GM12878 (cell line): Measurements from ENCODE around the gene FOXL3. TPM values are rescaled to one million over a fixed set of nuclear protein-coding genes. Genes with fewer than 3 reads are reported as not detected.

Experiments used
- ATAC-seq: fragments of 200-7000 bp; cut with Tn5 transposase; 3 replicates; pipeline ENCODE4 v1.9.1; 2020; ENCODE audit warnings: mild to moderate bottlenecking, moderate library complexity
- BruUV-seq: library from RNA; stranded (reverse); fragments of 400-500 nt; replicated peaks from 2 replicates; lab custom pipeline; 2021; lab: Mats Ljungman, UMichigan
- CTCF ChIA-PET: fragments of 300-600 bp; sonication (Branson Sonifier 250); formaldehyde crosslinking; extraction: SDS; loops from one replicate; lab custom pipeline; 2021; ENCODE audit warnings: inconsistent platforms; lab: Yijun Ruan, JAX
- POLR2A ChIA-PET: fragments of 350-600 bp; formaldehyde crosslinking; extraction: SDS; loops from one replicate; lab custom pipeline; 2021; ENCODE audit warnings: inconsistent platforms; lab: Charles Lee
- RAD21 ChIA-PET: fragments of 300-600 bp; sonication (Branson Sonifier 250); formaldehyde crosslinking; loops from one replicate; lab custom pipeline; 2023; ENCODE audit warnings: antibody characterized with exemption; ENCODE audit not compliant: unreplicated experiment; lab: Charles Lee
- SMC1A ChIA-PET: fragments of 300-600 bp; sonication (Branson Sonifier 250); formaldehyde crosslinking; loops from one replicate; lab custom pipeline; 2023; ENCODE audit not compliant: unreplicated experiment, uncharacterized antibody; lab: Charles Lee
- DNase-seq: peaks from one replicate; pipeline ENCODE4 v3.0.0-alpha.2; 2011; ENCODE audit warnings: low read depth, low spot score
- FAIRE-seq: peaks from 3 replicates; lab custom pipeline; 2011; peaks lifted over from hg19 to GRCh38; lab: Jason Lieb, UNC
- H2AFZ ChIP-seq: 2 replicates; pipeline ENCODE4 v1.6.0; 2011; ENCODE audit warnings: low read depth, low read length, control low read depth; ENCODE audit not compliant: control insufficient read depth
- H3K27ac ChIP-seq: 2 replicates; pipeline ENCODE4 v1.5.1; 2011; ENCODE audit warnings: control low read depth; ENCODE audit not compliant: control insufficient read depth, insufficient read depth
- H3K27me3 ChIP-seq, 2 experiments: replicated peaks in 1 of 2; 2 replicates each; pipeline versions ENCODE4 v1.6.0 to v1.6.1; 2011; ENCODE audit warnings: low read length in 1 of 2; ENCODE audit not compliant: control insufficient read depth in 2 of 2, insufficient read depth in 2 of 2
- H3K36me3 ChIP-seq, 2 experiments: 2 replicates each; pipeline ENCODE4 v1.5.1; 2011; ENCODE audit warnings: low read length in 1 of 2; ENCODE audit not compliant: control insufficient read depth in 2 of 2, insufficient read depth in 2 of 2
- H3K4me1 ChIP-seq: 2 replicates; pipeline ENCODE4 v1.6.1; 2011; ENCODE audit warnings: mild to moderate bottlenecking, low read length, moderate library complexity, mixed read lengths; ENCODE audit not compliant: control insufficient read depth, insufficient read depth
- H3K4me2 ChIP-seq: 2 replicates; pipeline ENCODE4 v1.6.0; 2011; ENCODE audit warnings: control low read depth; ENCODE audit not compliant: control insufficient read depth, insufficient read depth
- H3K4me3 ChIP-seq: fragments of 200-600 bp; sonication (generic); 2 replicates; pipeline ENCODE4 v1.5.1; 2016
- H3K79me2 ChIP-seq: 2 replicates; pipeline ENCODE4 v1.6.0; 2011; ENCODE audit warnings: low read length; ENCODE audit not compliant: control insufficient read depth, insufficient read depth
- H3K9ac ChIP-seq: 2 replicates; pipeline ENCODE4 v1.8.0; 2011; ENCODE audit warnings: low read length, control low read depth, mixed read lengths; ENCODE audit not compliant: control insufficient read depth, insufficient read depth
- H3K9me3 ChIP-seq: replicated peaks from 3 replicates; pipeline ENCODE4 v1.5.1; 2011; ENCODE audit warnings: mild to moderate bottlenecking, low read length; ENCODE audit not compliant: control insufficient read depth, insufficient read depth
- H4K20me1 ChIP-seq: 2 replicates; pipeline ENCODE4 v1.6.0; 2011; ENCODE audit not compliant: control insufficient read depth, insufficient read depth
- EED ChIP-seq: sonication (generic); IDR thresholded peaks from 2 replicates; pipeline ENCODE4 v1.6.1; 2016; ENCODE audit warnings: antibody characterized with exemption, low read depth
- JUNB ChIP-seq: IDR thresholded peaks from 2 replicates; pipeline ENCODE4 v1.6.1; 2016; ENCODE audit warnings: antibody characterized with exemption, mild to moderate bottlenecking
- MEF2A ChIP-seq: IDR thresholded peaks from 2 replicates; pipeline ENCODE4 v1.6.1; 2011; ENCODE audit warnings: low read depth, mild to moderate bottlenecking, low read length, moderate library complexity; ENCODE audit not compliant: insufficient read depth
- NFIC ChIP-seq: IDR thresholded peaks from 2 replicates; pipeline ENCODE4 v1.6.1; 2012; ENCODE audit warnings: low read depth, mild to moderate bottlenecking, inconsistent platforms, low read length, moderate library complexity
- POLR2A ChIP-seq: IDR thresholded peaks from 2 replicates; pipeline ENCODE4 v1.6.1; 2011; ENCODE audit warnings: low read depth, mild to moderate bottlenecking, low read length
- RFX5 ChIP-seq: IDR thresholded peaks from 2 replicates; pipeline ENCODE4 v1.6.1; 2011; ENCODE audit warnings: low read depth, low read length, improper control_type of control experiment
- SMAD5 ChIP-seq: IDR thresholded peaks from 2 replicates; pipeline ENCODE4 v1.6.1; 2016; ENCODE audit warnings: antibody characterized with exemption, low read depth
- STAT1 ChIP-seq: fragments of 450-650 bp; conservative IDR thresholded peaks from 2 replicates; pipeline ENCODE4 v1.6.1; 2014; ENCODE audit warnings: antibody characterized with exemption, mild to moderate bottlenecking
- ZNF24 ChIP-seq: fragments of 450-650 bp; IDR thresholded peaks from 2 replicates; pipeline ENCODE4 v1.6.1; 2017; ENCODE audit warnings: antibody characterized with exemption, mild to moderate bottlenecking
- WGBS: methylation state at CpG from one replicate; pipeline ENCODE4 v1.1.6; 2016; ENCODE audit warnings: low lambda C conversion rate; ENCODE audit not compliant: insufficient replicate concordance, insufficient coverage; ENCODE audit errors: missing lambda C conversion rate; 5-methylcytosine and 5-hydroxymethylcytosine counted together
- in situ Hi-C: fragments of 300-500 bp; cut with MboI; formaldehyde crosslinking; loops from 9 replicates; pipeline ENCODE4 v1.14.3; 2018; ENCODE audit warnings: mixed read lengths
- intact Hi-C: fragments of 100-400 bp; cut with micrococcal nuclease; formaldehyde crosslinking; loops from one replicate; pipeline ENCODE4 v1.14.2; 2022; ENCODE audit not compliant: unreplicated experiment
- polyA plus RNA-seq, 11 experiments: library from polyadenylated mRNA; depleted of rRNA in 4 of 11; unstranded in 6 of 11; stranded (reverse) in 5 of 11; fragments of >200 nt; fragmentation: Nextera tagmentation in 4 of 11; fragmentation: Illumina TruSeq in 1 of 11; extraction: Ambion mirVana in 4 of 11; extraction: Trizol in 1 of 11; gene quantifications; 1 replicate in 1 of 11; 2 replicates in 10 of 11; pipeline versions ENCODE4 v1.2.1 to v1.2.3, GENCODE V29; 2011 to 2016; ENCODE audit warnings: inconsistent platforms in 2 of 11, missing spikeins in 2 of 11, low read depth in 1 of 11
- total RNA-seq, 4 experiments: library from RNA; depleted of rRNA in 3 of 4; stranded (reverse); fragments of >200 nt in 3 of 4; fragmentation: Illumina TruSeq in 1 of 4; extraction: Trizol in 1 of 4; gene quantifications; 2 replicates each; pipeline versions ENCODE4 v1.2.1 to v1.2.3, GENCODE V29; 2013 to 2021
- TF ChIP-seq, protein P1 (sequence below), 3 experiments: IDR thresholded peaks in 2 of 3; conservative IDR thresholded peaks in 1 of 3; 2 replicates each; pipeline ENCODE4 v1.5.1; 2011; ENCODE audit warnings: low read depth in 3 of 3, low read length in 3 of 3, mild to moderate bottlenecking in 3 of 3, control low read depth in 2 of 3, moderate library complexity in 2 of 3, inconsistent platforms in 1 of 3, mixed read lengths in 1 of 3; ENCODE audit not compliant: control insufficient read depth in 2 of 3, insufficient read depth in 1 of 3; ENCODE audit errors: extremely low read depth in 1 of 3
- TF ChIP-seq, protein P2 (sequence below): fragments of 450-650 bp; IDR thresholded peaks from 2 replicates; pipeline ENCODE4 v1.6.1; 2017; ENCODE audit warnings: mild to moderate bottlenecking, moderate library complexity
- TF ChIP-seq, protein P3 (sequence below): IDR thresholded peaks from 2 replicates; pipeline ENCODE4 v1.6.1; 2012; ENCODE audit warnings: mild to moderate bottlenecking, low read depth, low read length
- TF ChIP-seq, protein P4 (sequence below): IDR thresholded peaks from 2 replicates; pipeline ENCODE4 v1.6.1; 2011; ENCODE audit warnings: mild to moderate bottlenecking, low read depth, low read length, moderate library complexity; ENCODE audit not compliant: insufficient replicate concordance

Gene FOXL3
- total and polyA plus RNA-seq, 10 of the 15 experiments (the other 5 are each of a cell fraction or from before 2014, with no cell fraction given): not detected

DNA sequence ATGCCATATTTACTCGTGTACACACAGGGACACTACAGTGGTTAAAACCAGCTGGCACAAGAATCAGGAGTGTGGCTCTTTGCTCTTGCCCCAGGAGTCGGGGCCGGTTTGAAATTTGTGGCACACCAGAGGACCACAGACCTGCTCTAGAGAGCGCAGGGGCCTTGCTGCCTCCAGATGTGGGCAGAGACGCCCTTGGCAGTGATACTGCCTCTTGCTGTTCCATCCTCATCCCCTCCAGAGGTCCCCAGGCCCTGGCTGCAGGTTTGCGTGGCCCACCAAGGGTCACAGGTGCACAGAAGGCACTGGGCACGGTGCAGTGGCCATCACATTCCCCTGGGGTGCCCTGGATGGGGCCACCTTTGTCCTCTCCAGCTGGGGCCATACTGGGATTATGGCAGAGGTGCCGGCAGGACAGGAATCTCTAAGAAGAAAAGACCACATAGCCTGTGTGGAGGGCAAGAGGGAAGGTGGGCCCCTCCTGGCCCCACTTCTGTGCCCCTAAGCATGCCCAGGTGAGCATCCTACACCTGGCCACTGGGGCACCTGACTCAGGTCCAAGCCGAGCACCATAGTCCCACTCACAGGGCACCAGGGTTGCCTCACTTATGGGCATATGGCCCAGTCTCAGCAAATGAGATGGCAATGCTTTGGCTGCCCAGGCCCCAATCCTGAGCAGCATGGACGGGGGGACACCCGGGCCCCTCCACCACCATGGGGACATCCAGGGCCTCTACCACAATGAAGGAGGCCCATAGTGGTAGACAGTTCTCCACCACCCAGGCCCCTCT lies 45.6 kb downstream of the FOXL3 start:
- SMC1A ChIA-PET: no interaction called here
- BruUV-seq: no TSS peak
- WGBS: 66% methylated on average over 11 of the region's 11 CpGs
- TF ChIP-seq, protein P1, sequence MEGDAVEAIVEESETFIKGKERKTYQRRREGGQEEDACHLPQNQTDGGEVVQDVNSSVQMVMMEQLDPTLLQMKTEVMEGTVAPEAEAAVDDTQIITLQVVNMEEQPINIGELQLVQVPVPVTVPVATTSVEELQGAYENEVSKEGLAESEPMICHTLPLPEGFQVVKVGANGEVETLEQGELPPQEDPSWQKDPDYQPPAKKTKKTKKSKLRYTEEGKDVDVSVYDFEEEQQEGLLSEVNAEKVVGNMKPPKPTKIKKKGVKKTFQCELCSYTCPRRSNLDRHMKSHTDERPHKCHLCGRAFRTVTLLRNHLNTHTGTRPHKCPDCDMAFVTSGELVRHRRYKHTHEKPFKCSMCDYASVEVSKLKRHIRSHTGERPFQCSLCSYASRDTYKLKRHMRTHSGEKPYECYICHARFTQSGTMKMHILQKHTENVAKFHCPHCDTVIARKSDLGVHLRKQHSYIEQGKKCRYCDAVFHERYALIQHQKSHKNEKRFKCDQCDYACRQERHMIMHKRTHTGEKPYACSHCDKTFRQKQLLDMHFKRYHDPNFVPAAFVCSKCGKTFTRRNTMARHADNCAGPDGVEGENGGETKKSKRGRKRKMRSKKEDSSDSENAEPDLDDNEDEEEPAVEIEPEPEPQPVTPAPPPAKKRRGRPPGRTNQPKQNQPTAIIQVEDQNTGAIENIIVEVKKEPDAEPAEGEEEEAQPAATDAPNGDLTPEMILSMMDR (IDR thresholded peaks at IDR 0.05 in 2 of 3, conservative IDR thresholded peaks at IDR 0.05 in 1 of 3; ENCODE audit: control insufficient read depth in 2 of 3, extremely low read depth in 1 of 3, insufficient read depth in 1 of 3, low read depth in 3 of 3, low read length in 3 of 3): no peak
- TF ChIP-seq ZNF24 (no peak), JUNB (no peak), NFIC (no peak), MEF2A (no peak), SMAD5 (no peak), STAT1 (no peak), RFX5 (no peak), EED (no peak), POLR2A (no peak)
- TF ChIP-seq, protein P2, sequence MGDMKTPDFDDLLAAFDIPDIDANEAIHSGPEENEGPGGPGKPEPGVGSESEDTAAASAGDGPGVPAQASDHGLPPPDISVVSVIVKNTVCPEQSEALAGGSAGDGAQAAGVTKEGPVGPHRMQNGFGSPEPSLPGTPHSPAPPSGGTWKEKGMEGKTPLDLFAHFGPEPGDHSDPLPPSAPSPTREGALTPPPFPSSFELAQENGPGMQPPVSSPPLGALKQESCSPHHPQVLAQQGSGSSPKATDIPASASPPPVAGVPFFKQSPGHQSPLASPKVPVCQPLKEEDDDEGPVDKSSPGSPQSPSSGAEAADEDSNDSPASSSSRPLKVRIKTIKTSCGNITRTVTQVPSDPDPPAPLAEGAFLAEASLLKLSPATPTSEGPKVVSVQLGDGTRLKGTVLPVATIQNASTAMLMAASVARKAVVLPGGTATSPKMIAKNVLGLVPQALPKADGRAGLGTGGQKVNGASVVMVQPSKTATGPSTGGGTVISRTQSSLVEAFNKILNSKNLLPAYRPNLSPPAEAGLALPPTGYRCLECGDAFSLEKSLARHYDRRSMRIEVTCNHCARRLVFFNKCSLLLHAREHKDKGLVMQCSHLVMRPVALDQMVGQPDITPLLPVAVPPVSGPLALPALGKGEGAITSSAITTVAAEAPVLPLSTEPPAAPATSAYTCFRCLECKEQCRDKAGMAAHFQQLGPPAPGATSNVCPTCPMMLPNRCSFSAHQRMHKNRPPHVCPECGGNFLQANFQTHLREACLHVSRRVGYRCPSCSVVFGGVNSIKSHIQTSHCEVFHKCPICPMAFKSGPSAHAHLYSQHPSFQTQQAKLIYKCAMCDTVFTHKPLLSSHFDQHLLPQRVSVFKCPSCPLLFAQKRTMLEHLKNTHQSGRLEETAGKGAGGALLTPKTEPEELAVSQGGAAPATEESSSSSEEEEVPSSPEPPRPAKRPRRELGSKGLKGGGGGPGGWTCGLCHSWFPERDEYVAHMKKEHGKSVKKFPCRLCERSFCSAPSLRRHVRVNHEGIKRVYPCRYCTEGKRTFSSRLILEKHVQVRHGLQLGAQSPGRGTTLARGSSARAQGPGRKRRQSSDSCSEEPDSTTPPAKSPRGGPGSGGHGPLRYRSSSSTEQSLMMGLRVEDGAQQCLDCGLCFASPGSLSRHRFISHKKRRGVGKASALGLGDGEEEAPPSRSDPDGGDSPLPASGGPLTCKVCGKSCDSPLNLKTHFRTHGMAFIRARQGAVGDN: no peak
- TF ChIP-seq, protein P3, sequence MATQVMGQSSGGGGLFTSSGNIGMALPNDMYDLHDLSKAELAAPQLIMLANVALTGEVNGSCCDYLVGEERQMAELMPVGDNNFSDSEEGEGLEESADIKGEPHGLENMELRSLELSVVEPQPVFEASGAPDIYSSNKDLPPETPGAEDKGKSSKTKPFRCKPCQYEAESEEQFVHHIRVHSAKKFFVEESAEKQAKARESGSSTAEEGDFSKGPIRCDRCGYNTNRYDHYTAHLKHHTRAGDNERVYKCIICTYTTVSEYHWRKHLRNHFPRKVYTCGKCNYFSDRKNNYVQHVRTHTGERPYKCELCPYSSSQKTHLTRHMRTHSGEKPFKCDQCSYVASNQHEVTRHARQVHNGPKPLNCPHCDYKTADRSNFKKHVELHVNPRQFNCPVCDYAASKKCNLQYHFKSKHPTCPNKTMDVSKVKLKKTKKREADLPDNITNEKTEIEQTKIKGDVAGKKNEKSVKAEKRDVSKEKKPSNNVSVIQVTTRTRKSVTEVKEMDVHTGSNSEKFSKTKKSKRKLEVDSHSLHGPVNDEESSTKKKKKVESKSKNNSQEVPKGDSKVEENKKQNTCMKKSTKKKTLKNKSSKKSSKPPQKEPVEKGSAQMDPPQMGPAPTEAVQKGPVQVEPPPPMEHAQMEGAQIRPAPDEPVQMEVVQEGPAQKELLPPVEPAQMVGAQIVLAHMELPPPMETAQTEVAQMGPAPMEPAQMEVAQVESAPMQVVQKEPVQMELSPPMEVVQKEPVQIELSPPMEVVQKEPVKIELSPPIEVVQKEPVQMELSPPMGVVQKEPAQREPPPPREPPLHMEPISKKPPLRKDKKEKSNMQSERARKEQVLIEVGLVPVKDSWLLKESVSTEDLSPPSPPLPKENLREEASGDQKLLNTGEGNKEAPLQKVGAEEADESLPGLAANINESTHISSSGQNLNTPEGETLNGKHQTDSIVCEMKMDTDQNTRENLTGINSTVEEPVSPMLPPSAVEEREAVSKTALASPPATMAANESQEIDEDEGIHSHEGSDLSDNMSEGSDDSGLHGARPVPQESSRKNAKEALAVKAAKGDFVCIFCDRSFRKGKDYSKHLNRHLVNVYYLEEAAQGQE: no peak
- TF ChIP-seq, protein P4, sequence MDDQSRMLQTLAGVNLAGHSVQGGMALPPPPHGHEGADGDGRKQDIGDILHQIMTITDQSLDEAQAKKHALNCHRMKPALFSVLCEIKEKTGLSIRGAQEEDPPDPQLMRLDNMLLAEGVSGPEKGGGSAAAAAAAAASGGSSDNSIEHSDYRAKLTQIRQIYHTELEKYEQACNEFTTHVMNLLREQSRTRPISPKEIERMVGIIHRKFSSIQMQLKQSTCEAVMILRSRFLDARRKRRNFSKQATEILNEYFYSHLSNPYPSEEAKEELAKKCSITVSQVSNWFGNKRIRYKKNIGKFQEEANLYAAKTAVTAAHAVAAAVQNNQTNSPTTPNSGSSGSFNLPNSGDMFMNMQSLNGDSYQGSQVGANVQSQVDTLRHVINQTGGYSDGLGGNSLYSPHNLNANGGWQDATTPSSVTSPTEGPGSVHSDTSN: no peak

More for the DNA sequence above, 45.6 kb downstream of the FOXL3 start:
- in situ Hi-C loops: no loop called here
- Histone ChIP-seq H3K9me3 (no peaks in the 10 kb centered on the region; the same call in 2 of the 3 replicates), H3K9ac (no peak overlapping the region), H2AFZ (no peak overlapping the region), H3K4me2 (no peak overlapping the region), H3K4me1 (no peaks in the 10 kb centered on the region), H3K4me3 (no peak overlapping the region), H3K27me3 (no peaks in the 10 kb centered on the region), H3K79me2 (no peaks in the 10 kb centered on the region), H3K36me3 (no peaks in the 10 kb centered on the region), H4K20me1 (no peaks in the 10 kb centered on the region), H3K27ac (no peak overlapping the region)
- intact Hi-C loops: no loop called here
- ChIA-PET POLR2A (no interaction called here), CTCF (no interaction called here), RAD21 (interaction anchor here (0.6 kb wide), 1 partner anchor 852 kb away, joined by 4 read pairs; no protein-coding TSS in a partner anchor)
- ATAC-seq: no peak
- no peak for FAIRE-seq
- no peak for DNase-seq
